IMR-90 (cell line): ENCODE results near the gene NEO1. TPM values are rescaled to one million over a fixed set of nuclear protein-coding genes. Genes with fewer than 3 reads are reported as not detected.

Experiments used
- ATAC-seq: fragments of 200-7000 bp; cut with Tn5 transposase; 2 replicates; pipeline ENCODE4 v1.9.1; 2020; ENCODE audit warnings: low read depth, mild to moderate bottlenecking, moderate library complexity
- BruUV-seq: library from RNA; stranded (reverse); fragments of 400-500 nt; replicated peaks from 2 replicates; lab custom pipeline; 2021; lab: Mats Ljungman, UMichigan
- CTCF ChIA-PET: fragments of 300-600 bp; formaldehyde crosslinking; extraction: SDS; loops from one replicate; lab custom pipeline; 2021; ENCODE audit warnings: antibody characterized with exemption; lab: Yijun Ruan, JAX
- POLR2A ChIA-PET: fragments of 300-600 bp; sonication (Branson Sonifier 250); formaldehyde crosslinking; loops from one replicate; lab custom pipeline; 2022; ENCODE audit warnings: antibody characterized with exemption; ENCODE audit not compliant: unreplicated experiment; lab: Charles Lee
- DNase-seq: peaks from one replicate; pipeline ENCODE4 v3.0.0; 2013
- H2AFZ ChIP-seq: replicated peaks from 2 replicates; pipeline ENCODE3; 2013; ENCODE audit warnings: low read length, mild to moderate bottlenecking; ENCODE audit not compliant: poor library complexity
- H2AK5ac ChIP-seq: 2 replicates; pipeline ENCODE4 v1.6.1; 2013; ENCODE audit warnings: low read depth, low read length, inconsistent platforms
- H2AK9ac ChIP-seq: replicated peaks from 2 replicates; pipeline ENCODE3; 2013; ENCODE audit warnings: mild to moderate bottlenecking, low read depth, low read length, moderate library complexity; ENCODE audit not compliant: poor library complexity
- H2BK120ac ChIP-seq: 2 replicates; pipeline ENCODE4 v1.6.1; 2013; ENCODE audit warnings: low read depth, low read length, inconsistent platforms
- H2BK15ac ChIP-seq: 3 replicates; pipeline ENCODE4 v1.6.1; 2013; ENCODE audit warnings: low read depth, low read length, inconsistent platforms
- H2BK20ac ChIP-seq: 2 replicates; pipeline ENCODE4 v1.6.1; 2013; ENCODE audit warnings: low read depth, mild to moderate bottlenecking, inconsistent platforms, low read length, moderate library complexity
- H2BK5ac ChIP-seq: 2 replicates; pipeline ENCODE4 v1.6.1; 2013; ENCODE audit warnings: mild to moderate bottlenecking, low read depth, low read length, inconsistent platforms; ENCODE audit not compliant: poor library complexity, severe bottlenecking
- H3K14ac ChIP-seq: replicated peaks from 2 replicates; pipeline ENCODE4 v1.6.1; 2013; ENCODE audit warnings: low read depth, low read length, inconsistent platforms
- H3K18ac ChIP-seq: 2 replicates; pipeline ENCODE4 v1.6.1; 2013; ENCODE audit warnings: low read depth, low read length, control low read depth
- H3K23ac ChIP-seq: 2 replicates; pipeline ENCODE4 v1.6.1; 2013; ENCODE audit warnings: low read depth, low read length, inconsistent platforms
- H3K27ac ChIP-seq: 2 replicates; pipeline ENCODE4 v1.5.1; 2013; ENCODE audit warnings: mild to moderate bottlenecking, control low read depth, low read length; ENCODE audit not compliant: insufficient read depth
- H3K27me3 ChIP-seq: 2 replicates; pipeline ENCODE4 v1.6.1; 2013; ENCODE audit warnings: low read length; ENCODE audit not compliant: control insufficient read depth, insufficient read depth
- H3K36me3 ChIP-seq: 2 replicates; pipeline ENCODE4 v1.6.1; 2013; ENCODE audit warnings: low read length, mixed read lengths; ENCODE audit not compliant: control insufficient read depth, insufficient read depth
- H3K4ac ChIP-seq: 2 replicates; pipeline ENCODE4 v1.6.1; 2013; ENCODE audit warnings: low read depth, low read length, inconsistent platforms
- H3K4me1 ChIP-seq: 2 replicates; pipeline ENCODE4 v1.6.1; 2013; ENCODE audit warnings: low read length, mixed read lengths; ENCODE audit not compliant: control insufficient read depth, insufficient read depth
- H3K4me2 ChIP-seq: 2 replicates; pipeline ENCODE4 v1.6.1; 2013; ENCODE audit warnings: low read depth, mild to moderate bottlenecking, control low read depth, low read length, moderate library complexity
- H3K4me3 ChIP-seq: 2 replicates; pipeline ENCODE4 v1.5.1; 2013; ENCODE audit warnings: low read depth, mild to moderate bottlenecking, control low read depth, low read length, moderate library complexity; ENCODE audit not compliant: insufficient read depth
- H3K56ac ChIP-seq: 2 replicates; pipeline ENCODE4 v1.6.1; 2013; ENCODE audit warnings: low read length, inconsistent platforms; ENCODE audit not compliant: insufficient read depth; ENCODE audit errors: extremely low read depth
- H3K79me1 ChIP-seq, 2 experiments: 2 replicates each; pipeline ENCODE4 v1.6.1; 2013; ENCODE audit warnings: low read length in 2 of 2, inconsistent platforms in 1 of 2, low read depth in 1 of 2
- H3K9ac ChIP-seq: 2 replicates; pipeline ENCODE4 v1.6.1; 2013; ENCODE audit warnings: low read depth, low read length, control low read depth
- H3K9me1 ChIP-seq: 2 replicates; pipeline ENCODE4 v1.6.1; 2013; ENCODE audit warnings: low read length, inconsistent platforms; ENCODE audit not compliant: insufficient read depth
- H3K9me3 ChIP-seq: 2 replicates; pipeline ENCODE4 v1.6.1; 2013; ENCODE audit warnings: low read length; ENCODE audit not compliant: control insufficient read depth, insufficient read depth
- H4K20me1 ChIP-seq: 2 replicates; pipeline ENCODE4 v1.6.1; 2013; ENCODE audit warnings: low read length, inconsistent platforms; ENCODE audit not compliant: insufficient read depth
- H4K5ac ChIP-seq: 2 replicates; pipeline ENCODE4 v1.6.1; 2013; ENCODE audit warnings: mild to moderate bottlenecking, low read depth, low read length, control low read depth
- H4K8ac ChIP-seq, 2 experiments: 2 replicates each; pipeline ENCODE4 v1.6.1; 2013; ENCODE audit warnings: low read depth in 2 of 2, low read length in 2 of 2, control low read depth in 1 of 2, inconsistent platforms in 1 of 2
- H4K91ac ChIP-seq: 2 replicates; pipeline ENCODE4 v1.6.1; 2013; ENCODE audit warnings: low read depth, low read length, inconsistent platforms; ENCODE audit not compliant: insufficient read depth
- CEBPB ChIP-seq: IDR thresholded peaks from 2 replicates; pipeline ENCODE4 v1.6.1; 2012; ENCODE audit warnings: low read depth, low read length, improper control_type of control experiment
- CHD1 ChIP-seq: IDR thresholded peaks from 2 replicates; pipeline ENCODE4 v1.6.1; 2012; ENCODE audit warnings: low read depth, low read length, improper control_type of control experiment
- CTCF ChIP-seq: conservative IDR thresholded peaks from 2 replicates; pipeline ENCODE4 v1.5.1; 2012; ENCODE audit warnings: mild to moderate bottlenecking, low read depth, low read length, improper control_type of control experiment
- FOS ChIP-seq: fragments of 150-350 bp; IDR thresholded peaks from 2 replicates; pipeline ENCODE4 v1.6.1; 2016; ENCODE audit warnings: low read depth, low read length
- MAFK ChIP-seq: IDR thresholded peaks from 2 replicates; pipeline ENCODE4 v1.6.1; 2012; ENCODE audit warnings: low read depth, low read length, improper control_type of control experiment
- MAZ ChIP-seq: IDR thresholded peaks from 2 replicates; pipeline ENCODE4 v1.6.1; 2012; ENCODE audit warnings: low read depth, mild to moderate bottlenecking, low read length, improper control_type of control experiment, moderate library complexity, borderline replicate concordance
- MXI1 ChIP-seq: IDR thresholded peaks from 2 replicates; pipeline ENCODE4 v1.6.1; 2012; ENCODE audit warnings: low read depth, mild to moderate bottlenecking, low read length, moderate library complexity, borderline replicate concordance
- NFE2L2 ChIP-seq: fragments of 150-350 bp; IDR thresholded peaks from 2 replicates; pipeline ENCODE4 v1.6.1; 2016; ENCODE audit warnings: low read depth, mild to moderate bottlenecking, low read length
- POLR2A ChIP-seq: IDR thresholded peaks from 2 replicates; pipeline ENCODE4 v1.6.1; 2012; ENCODE audit warnings: mild to moderate bottlenecking, low read depth, low read length
- RAD21 ChIP-seq: IDR thresholded peaks from 2 replicates; pipeline ENCODE4 v1.6.1; 2012; ENCODE audit warnings: low read length, improper control_type of control experiment
- RCOR1 ChIP-seq: IDR thresholded peaks from 2 replicates; pipeline ENCODE4 v1.6.1; 2012; ENCODE audit warnings: mild to moderate bottlenecking, low read length, improper control_type of control experiment; ENCODE audit not compliant: insufficient replicate concordance
- RFX5 ChIP-seq: IDR thresholded peaks from 2 replicates; pipeline ENCODE4 v1.8.0; 2012; ENCODE audit warnings: low read depth, mild to moderate bottlenecking, low read length, moderate library complexity
- SMC3 ChIP-seq: fragments of 150-350 bp; IDR thresholded peaks from 2 replicates; pipeline ENCODE4 v1.6.1; 2016; ENCODE audit warnings: low read depth, mild to moderate bottlenecking, antibody characterized with exemption, low read length, moderate library complexity
- WGBS, 2 experiments: methylation state at CpG; one replicate each; pipeline versions ENCODE4 v1.1.5 to v1.1.7; 2013; ENCODE audit warnings: missing lambda C conversion rate in 2 of 2; ENCODE audit not compliant: insufficient read length in 1 of 2; ENCODE audit errors: extremely low coverage in 2 of 2; 5-methylcytosine and 5-hydroxymethylcytosine counted together
- dilution Hi-C: fragments of 300-500 bp; cut with HindIII; formaldehyde crosslinking; loops from one replicate; pipeline ENCODE4 v1.14.3; 2018; ENCODE audit warnings: low sequenced_read_pairs; ENCODE audit not compliant: unreplicated experiment
- in situ Hi-C: fragments of 300-500 bp; cut with MboI; formaldehyde crosslinking; loops from 3 replicates; pipeline ENCODE4 v1.14.3; 2019; ENCODE audit warnings: low sequenced_read_pairs, inconsistent platforms, mixed read lengths
- intact Hi-C: fragments of 100-400 bp; cut with micrococcal nuclease; formaldehyde crosslinking; loops from 2 replicates; pipeline ENCODE4 v1.10.0; 2022
- polyA plus RNA-seq, 3 experiments: library from polyadenylated mRNA; depleted of rRNA; stranded (reverse); fragments of >200 nt; gene quantifications; 2 replicates each; pipeline ENCODE4 v1.2.3, GENCODE V29; 2012; ENCODE audit warnings: low replicate concordance in 1 of 3
- total RNA-seq: library from RNA; depleted of rRNA; stranded (reverse); fragments of >200 nt; gene quantifications from 2 replicates; pipeline ENCODE4 v1.2.3, GENCODE V29; 2012
- TF ChIP-seq, protein P1 (sequence below): fragments of 150-350 bp; IDR thresholded peaks from 2 replicates; pipeline ENCODE4 v1.6.1; 2017; ENCODE audit warnings: mild to moderate bottlenecking, antibody characterized with exemption, low read length, low read depth
- TF ChIP-seq, protein P2 (sequence below): fragments of 150-350 bp; IDR thresholded peaks from 2 replicates; pipeline ENCODE4 v1.6.1; 2016; ENCODE audit warnings: low read depth, mild to moderate bottlenecking, low read length, moderate library complexity, borderline replicate concordance

The NEO1 gene
- total and polyA plus RNA-seq, 2 of the 4 experiments (the other 2 are of a cell fraction): 16.3 to 18.5 TPM

GRCh38 chr15:73352082-73352481 lies 299.8 kb downstream of the NEO1 start:
- Histone ChIP-seq H3K27me3 (peaks cover 48% of the 10 kb centered on the region), H2AK9ac (no peak overlapping the region), H3K36me3 (no peaks in the 10 kb centered on the region), H2BK20ac (no peak overlapping the region), H2AK5ac (no peak overlapping the region), H3K18ac (no peak overlapping the region), H3K4ac (no peak overlapping the region), H3K4me2 (no peak overlapping the region), H3K9me3 (no peaks in the 10 kb centered on the region), H3K14ac (no peak overlapping the region), H4K91ac (no peak overlapping the region), H3K56ac (no peak overlapping the region), H2BK120ac (no peak overlapping the region), H2AFZ (no peak overlapping the region), H3K4me1 (no peaks in the 10 kb centered on the region), H3K9ac (no peak overlapping the region), H3K4me3 (no peak overlapping the region), H3K79me1 (no peaks in the 10 kb centered on the region), H3K9me1 (no peaks in the 10 kb centered on the region), H4K5ac (no peak overlapping the region), H2BK5ac (no peak overlapping the region), H2BK15ac (no peak overlapping the region), H4K20me1 (no peaks in the 10 kb centered on the region), H3K27ac (no peak overlapping the region), H3K23ac (no peak overlapping the region), H4K8ac (no peak overlapping the region)
- DNase-seq (no peak), ATAC-seq (no peak)
- CTCF ChIA-PET: no interaction called here
- TF ChIP-seq, protein P1, sequence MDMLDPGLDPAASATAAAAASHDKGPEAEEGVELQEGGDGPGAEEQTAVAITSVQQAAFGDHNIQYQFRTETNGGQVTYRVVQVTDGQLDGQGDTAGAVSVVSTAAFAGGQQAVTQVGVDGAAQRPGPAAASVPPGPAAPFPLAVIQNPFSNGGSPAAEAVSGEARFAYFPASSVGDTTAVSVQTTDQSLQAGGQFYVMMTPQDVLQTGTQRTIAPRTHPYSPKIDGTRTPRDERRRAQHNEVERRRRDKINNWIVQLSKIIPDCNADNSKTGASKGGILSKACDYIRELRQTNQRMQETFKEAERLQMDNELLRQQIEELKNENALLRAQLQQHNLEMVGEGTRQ: no peak
- TF ChIP-seq MAZ (no peak), MAFK (no peak), CEBPB (no peak), NFE2L2 (no peak), RCOR1 (no peak), SMC3 (no peak), RAD21 (no peak), CTCF (no peak), POLR2A (no peak), CHD1 (no peak), RFX5 (no peak), FOS (no peak), MXI1 (no peak)
- TF ChIP-seq, protein P2, sequence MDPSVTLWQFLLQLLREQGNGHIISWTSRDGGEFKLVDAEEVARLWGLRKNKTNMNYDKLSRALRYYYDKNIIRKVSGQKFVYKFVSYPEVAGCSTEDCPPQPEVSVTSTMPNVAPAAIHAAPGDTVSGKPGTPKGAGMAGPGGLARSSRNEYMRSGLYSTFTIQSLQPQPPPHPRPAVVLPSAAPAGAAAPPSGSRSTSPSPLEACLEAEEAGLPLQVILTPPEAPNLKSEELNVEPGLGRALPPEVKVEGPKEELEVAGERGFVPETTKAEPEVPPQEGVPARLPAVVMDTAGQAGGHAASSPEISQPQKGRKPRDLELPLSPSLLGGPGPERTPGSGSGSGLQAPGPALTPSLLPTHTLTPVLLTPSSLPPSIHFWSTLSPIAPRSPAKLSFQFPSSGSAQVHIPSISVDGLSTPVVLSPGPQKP: no peak
- in situ Hi-C loops (no loop called here), dilution Hi-C loops (no loop called here), intact Hi-C loops (no loop called here)
- 100% methylated on average over 4 of the region's 10 CpGs; no CpG with 5 or more reads in 1 of the 2 experiments for WGBS, 2 experiments
- BruUV-seq: no TSS peak
- POLR2A ChIA-PET: no interaction called here
